SU-DHL-6 (cell line): Measurements from ENCODE around the gene CHMP4B.

ENCODE experiments used
- H2AFZ ChIP-seq: fragments of 200-600 bp; sonication (generic); 2 replicates; pipeline ENCODE4 v1.6.1; 2014; ENCODE audit warnings: low read depth, mild to moderate bottlenecking, moderate library complexity, mixed read lengths, antibody characterized with exemption, low read length; ENCODE audit not compliant: severe bottlenecking
- H3F3A ChIP-seq: fragments of 200-600 bp; shearing (Covaris generic); 2 replicates; pipeline ENCODE4 v1.6.0; 2016; ENCODE audit warnings: antibody characterized with exemption, mild to moderate bottlenecking; ENCODE audit not compliant: insufficient read depth
- H3K27ac ChIP-seq: fragments of 200-600 bp; sonication (generic); 2 replicates; pipeline ENCODE4 v1.5.1; 2016; ENCODE audit warnings: low read depth, mild to moderate bottlenecking, low read length, moderate library complexity, mixed read lengths
- H3K27me3 ChIP-seq: fragments of 200-600 bp; sonication (generic), shearing (Covaris generic); 2 replicates; pipeline ENCODE4 v1.6.0; 2014; ENCODE audit warnings: mild to moderate bottlenecking, low read length
- H3K36me3 ChIP-seq: fragments of 200-600 bp; sonication (generic); 2 replicates; pipeline ENCODE4 v1.6.1; 2014; ENCODE audit warnings: mild to moderate bottlenecking, low read length, mixed read lengths
- H3K4me2 ChIP-seq: fragments of 300-600, 200-600 bp; shearing (Covaris generic), sonication (generic); 2 replicates; pipeline ENCODE4 v1.6.0; 2014; ENCODE audit warnings: low read length, low read depth, mild to moderate bottlenecking; ENCODE audit not compliant: poor library complexity, severe bottlenecking
- H3K4me3 ChIP-seq: fragments of 200-600 bp; sonication (generic); 2 replicates; pipeline ENCODE4 v1.5.1; 2014; ENCODE audit warnings: antibody characterized with exemption, low read length, mild to moderate bottlenecking, mixed read lengths; ENCODE audit not compliant: insufficient read depth, poor library complexity, severe bottlenecking
- H3K79me2 ChIP-seq: fragments of 200-600 bp; sonication (generic); 2 replicates; pipeline ENCODE4 v1.6.1; 2014; ENCODE audit warnings: mild to moderate bottlenecking, low read length, moderate library complexity; ENCODE audit not compliant: insufficient read depth
- H3K9ac ChIP-seq: fragments of 200-600 bp; sonication (generic); 2 replicates; pipeline ENCODE4 v1.7.0; 2014; ENCODE audit warnings: mild to moderate bottlenecking, low read length
- H3K9me2 ChIP-seq: fragments of 200-600 bp; sonication (generic); replicated peaks from 2 replicates; pipeline ENCODE4 v1.6.1; 2014; ENCODE audit warnings: low read length; ENCODE audit not compliant: insufficient read depth
- H3K9me3 ChIP-seq: fragments of 200-600 bp; sonication (generic); 2 replicates; pipeline ENCODE4 v1.6.1; 2014; ENCODE audit warnings: low read length, mixed read lengths; ENCODE audit not compliant: insufficient read depth
- H4K20me1 ChIP-seq: fragments of 200-600 bp; sonication (generic); 2 replicates; pipeline ENCODE4 v1.6.1; 2014; ENCODE audit warnings: low read depth, mild to moderate bottlenecking, antibody characterized with exemption, low read length, moderate library complexity, mixed read lengths
- EZH2phosphoT487 ChIP-seq: fragments of 200-600 bp; sonication (generic), shearing (Covaris generic); conservative IDR thresholded peaks from 2 replicates; pipeline ENCODE4 v1.6.1; 2018; ENCODE audit warnings: mild to moderate bottlenecking, antibody characterized with exemption, low read length, moderate library complexity, mixed read lengths
- TF ChIP-seq, protein P1 (sequence below): fragments of 200-600 bp; sonication (generic); IDR thresholded peaks from one replicate; pipeline ENCODE4 v1.5.1; 2017; ENCODE audit warnings: antibody characterized with exemption, mild to moderate bottlenecking, low read length, moderate library complexity; ENCODE audit not compliant: insufficient read depth, poor library complexity, severe bottlenecking

Gene CHMP4B

DNA sequence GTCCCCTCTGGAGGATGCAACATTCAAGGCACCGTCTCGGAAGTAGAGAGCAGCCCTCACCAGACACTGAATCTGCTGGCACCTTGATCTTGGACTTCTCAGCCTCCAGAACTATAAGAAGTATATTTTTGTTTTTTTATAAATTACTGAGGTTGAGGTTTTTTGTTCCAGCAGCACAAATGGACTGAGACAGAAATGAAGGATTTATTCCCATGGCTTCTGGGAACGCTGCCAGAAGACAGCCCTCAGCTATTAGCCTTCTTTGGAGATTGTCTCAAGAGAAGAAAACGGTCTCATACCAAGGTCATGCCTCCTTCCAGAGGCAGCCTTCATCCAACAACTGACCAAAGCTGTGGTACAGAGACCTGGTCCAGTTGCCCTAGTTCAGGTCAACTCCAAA, 85.4 kb downstream of the CHMP4B start:
- H3K9me3 ChIP-seq, result no peaks in the 10 kb centered on the region
- H3K9me2 ChIP-seq, result no peaks in the 10 kb centered on the region
- no peak overlapping the region for H3K9ac ChIP-seq
- no peaks in the 10 kb centered on the region for H3K36me3 ChIP-seq
- TF ChIP-seq EZH2phosphoT487, result no peak
- TF ChIP-seq, protein P1, sequence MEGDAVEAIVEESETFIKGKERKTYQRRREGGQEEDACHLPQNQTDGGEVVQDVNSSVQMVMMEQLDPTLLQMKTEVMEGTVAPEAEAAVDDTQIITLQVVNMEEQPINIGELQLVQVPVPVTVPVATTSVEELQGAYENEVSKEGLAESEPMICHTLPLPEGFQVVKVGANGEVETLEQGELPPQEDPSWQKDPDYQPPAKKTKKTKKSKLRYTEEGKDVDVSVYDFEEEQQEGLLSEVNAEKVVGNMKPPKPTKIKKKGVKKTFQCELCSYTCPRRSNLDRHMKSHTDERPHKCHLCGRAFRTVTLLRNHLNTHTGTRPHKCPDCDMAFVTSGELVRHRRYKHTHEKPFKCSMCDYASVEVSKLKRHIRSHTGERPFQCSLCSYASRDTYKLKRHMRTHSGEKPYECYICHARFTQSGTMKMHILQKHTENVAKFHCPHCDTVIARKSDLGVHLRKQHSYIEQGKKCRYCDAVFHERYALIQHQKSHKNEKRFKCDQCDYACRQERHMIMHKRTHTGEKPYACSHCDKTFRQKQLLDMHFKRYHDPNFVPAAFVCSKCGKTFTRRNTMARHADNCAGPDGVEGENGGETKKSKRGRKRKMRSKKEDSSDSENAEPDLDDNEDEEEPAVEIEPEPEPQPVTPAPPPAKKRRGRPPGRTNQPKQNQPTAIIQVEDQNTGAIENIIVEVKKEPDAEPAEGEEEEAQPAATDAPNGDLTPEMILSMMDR, result no peak
- H3F3A ChIP-seq, result no peaks in the 10 kb centered on the region
- no peaks in the 10 kb centered on the region for H3K79me2 ChIP-seq
- no peaks in the 10 kb centered on the region for H4K20me1 ChIP-seq
- no peak overlapping the region for H3K27ac ChIP-seq
- H3K4me2 ChIP-seq, result no peak overlapping the region
- no peak overlapping the region for H2AFZ ChIP-seq
- H3K4me3 ChIP-seq, result no peak overlapping the region
- no peaks in the 10 kb centered on the region for H3K27me3 ChIP-seq

DNA sequence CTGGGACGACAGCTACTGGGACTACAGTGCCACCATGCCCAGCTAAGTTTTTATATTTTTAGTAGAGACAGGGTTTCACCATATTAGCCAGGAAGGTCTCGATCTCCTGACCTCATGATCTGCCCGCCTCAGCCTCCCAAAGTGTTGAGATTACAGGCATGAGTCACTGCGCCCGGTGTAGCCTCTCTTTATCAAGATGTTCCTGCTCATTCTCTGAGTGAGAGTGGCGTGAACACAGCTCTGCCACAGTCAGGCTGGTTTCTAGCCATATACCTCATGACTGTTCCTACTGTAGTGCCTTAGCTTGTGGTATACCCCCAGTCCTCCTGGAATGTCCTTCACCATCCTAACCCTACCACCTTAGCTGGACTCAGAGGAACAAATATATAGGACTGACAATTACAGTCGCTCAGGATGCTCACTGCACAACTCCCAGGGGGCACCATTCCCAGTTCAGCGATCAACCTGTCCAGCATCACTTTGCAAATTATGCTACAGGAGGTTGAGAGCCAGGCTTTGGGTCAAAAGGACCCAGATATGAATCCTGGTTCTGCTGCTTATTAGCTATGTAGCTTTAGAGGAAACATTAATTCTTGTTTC, 86.3 kb downstream of the CHMP4B start:
- no peaks in the 10 kb centered on the region for H3K9me3 ChIP-seq
- H3K27ac ChIP-seq, result no peak overlapping the region
- H4K20me1 ChIP-seq, result no peaks in the 10 kb centered on the region
- no peaks in the 10 kb centered on the region for H3F3A ChIP-seq
- H3K4me2 ChIP-seq, result no peak overlapping the region
- no peaks in the 10 kb centered on the region for H3K79me2 ChIP-seq
- H3K9me2 ChIP-seq, result no peaks in the 10 kb centered on the region
- TF ChIP-seq EZH2phosphoT487, result no peak
- TF ChIP-seq, protein P1, result no peak
- H3K36me3 ChIP-seq, result no peaks in the 10 kb centered on the region
- no peaks in the 10 kb centered on the region for H3K27me3 ChIP-seq
- no peak overlapping the region for H2AFZ ChIP-seq
- H3K4me3 ChIP-seq, result no peak overlapping the region
- H3K9ac ChIP-seq, result no peak overlapping the region

DNA sequence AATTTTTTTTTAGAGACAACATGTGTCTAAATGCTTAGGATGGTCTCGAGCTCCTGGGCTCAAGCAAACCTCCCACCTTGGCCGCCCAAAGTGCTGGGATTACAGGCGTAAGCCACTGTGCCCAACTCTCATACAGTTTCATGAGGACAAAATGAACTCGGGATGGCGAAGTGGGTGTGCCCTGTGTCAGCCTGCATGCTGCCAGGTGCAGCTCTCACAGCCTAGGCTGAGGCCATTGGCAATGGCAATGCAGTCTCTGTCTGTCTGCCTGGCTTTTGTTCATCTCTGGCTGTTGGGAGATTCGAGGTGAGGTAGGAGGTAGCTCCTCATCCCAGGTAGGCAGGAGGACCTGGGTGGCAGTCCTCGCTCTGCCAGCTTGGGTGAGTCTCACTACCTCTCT, 88.0 kb downstream of the CHMP4B start:
- no peak overlapping the region for H3K27ac ChIP-seq
- no peak overlapping the region for H3K4me3 ChIP-seq
- H2AFZ ChIP-seq, result no peak overlapping the region
- H3K79me2 ChIP-seq, result no peaks in the 10 kb centered on the region
- H3K9me2 ChIP-seq, result no peaks in the 10 kb centered on the region
- H3K9ac ChIP-seq, result no peak overlapping the region
- H3K36me3 ChIP-seq, result no peaks in the 10 kb centered on the region
- H3K4me2 ChIP-seq, result no peak overlapping the region
- H3F3A ChIP-seq, result no peaks in the 10 kb centered on the region
- no peaks in the 10 kb centered on the region for H4K20me1 ChIP-seq
- no peaks in the 10 kb centered on the region for H3K27me3 ChIP-seq
- TF ChIP-seq, protein P1, result no peak
- TF ChIP-seq EZH2phosphoT487, result no peak
- no peaks in the 10 kb centered on the region for H3K9me3 ChIP-seq
